Subcutaneous adipose tissue (tissue), 4 donors: ENCODE measurements around the gene CHMP2A. TPM values are rescaled to one million over a fixed set of nuclear protein-coding genes. Genes with fewer than 3 reads are reported as not detected.

Experiments used
- total RNA-seq, 4 donors: library from RNA; depleted of rRNA; stranded (reverse); fragments of >200 nt; gene quantifications; one replicate each; pipeline ENCODE4 v1.1.0, GENCODE V29; 2016
- TF ChIP-seq, protein P1 (sequence below): fragments of 450-650 bp; IDR thresholded peaks from one replicate; pipeline ENCODE4 v1.5.1; 2016; ENCODE audit warnings: low read depth, mild to moderate bottlenecking, control low read depth, antibody characterized with exemption, moderate library complexity

The CHMP2A gene
- total RNA-seq, 4 donors from 2014 or later = 96.8 to 133 (median 106) TPM

DNA sequence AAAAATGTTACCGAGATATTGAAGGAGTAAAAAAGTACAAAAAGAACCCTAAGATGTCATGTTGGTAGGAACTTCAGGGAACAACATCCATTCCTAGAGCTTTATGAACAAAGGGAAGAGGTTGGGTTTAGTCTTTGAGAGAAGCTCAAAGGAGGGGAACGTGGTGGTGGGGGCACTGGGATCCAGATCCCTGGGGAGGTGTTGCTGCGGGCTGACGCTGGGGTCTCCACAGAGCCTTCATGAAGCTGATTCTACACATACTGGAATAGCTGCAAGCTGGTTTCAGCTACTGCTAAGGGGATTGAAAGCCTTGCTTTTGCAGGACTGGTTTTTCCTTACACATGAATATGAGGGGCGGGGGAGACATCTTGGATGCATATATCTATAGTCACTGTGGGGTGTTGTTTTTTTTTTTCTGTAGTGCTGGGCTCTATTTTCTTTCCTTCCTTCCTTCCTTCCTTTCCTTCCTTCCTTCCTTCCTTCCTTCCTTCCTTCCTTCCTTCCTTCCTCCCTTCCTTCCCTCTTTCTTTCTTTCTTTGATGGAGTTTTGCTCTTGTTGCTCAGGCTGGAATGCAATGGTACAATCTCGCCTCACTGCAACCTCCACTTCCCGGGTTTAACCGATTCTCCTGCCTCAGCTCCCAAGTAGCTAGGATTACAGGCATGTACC lies 24.7 kb upstream of the CHMP2A start:
- TF ChIP-seq, protein P1, sequence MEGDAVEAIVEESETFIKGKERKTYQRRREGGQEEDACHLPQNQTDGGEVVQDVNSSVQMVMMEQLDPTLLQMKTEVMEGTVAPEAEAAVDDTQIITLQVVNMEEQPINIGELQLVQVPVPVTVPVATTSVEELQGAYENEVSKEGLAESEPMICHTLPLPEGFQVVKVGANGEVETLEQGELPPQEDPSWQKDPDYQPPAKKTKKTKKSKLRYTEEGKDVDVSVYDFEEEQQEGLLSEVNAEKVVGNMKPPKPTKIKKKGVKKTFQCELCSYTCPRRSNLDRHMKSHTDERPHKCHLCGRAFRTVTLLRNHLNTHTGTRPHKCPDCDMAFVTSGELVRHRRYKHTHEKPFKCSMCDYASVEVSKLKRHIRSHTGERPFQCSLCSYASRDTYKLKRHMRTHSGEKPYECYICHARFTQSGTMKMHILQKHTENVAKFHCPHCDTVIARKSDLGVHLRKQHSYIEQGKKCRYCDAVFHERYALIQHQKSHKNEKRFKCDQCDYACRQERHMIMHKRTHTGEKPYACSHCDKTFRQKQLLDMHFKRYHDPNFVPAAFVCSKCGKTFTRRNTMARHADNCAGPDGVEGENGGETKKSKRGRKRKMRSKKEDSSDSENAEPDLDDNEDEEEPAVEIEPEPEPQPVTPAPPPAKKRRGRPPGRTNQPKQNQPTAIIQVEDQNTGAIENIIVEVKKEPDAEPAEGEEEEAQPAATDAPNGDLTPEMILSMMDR = no peak

DNA sequence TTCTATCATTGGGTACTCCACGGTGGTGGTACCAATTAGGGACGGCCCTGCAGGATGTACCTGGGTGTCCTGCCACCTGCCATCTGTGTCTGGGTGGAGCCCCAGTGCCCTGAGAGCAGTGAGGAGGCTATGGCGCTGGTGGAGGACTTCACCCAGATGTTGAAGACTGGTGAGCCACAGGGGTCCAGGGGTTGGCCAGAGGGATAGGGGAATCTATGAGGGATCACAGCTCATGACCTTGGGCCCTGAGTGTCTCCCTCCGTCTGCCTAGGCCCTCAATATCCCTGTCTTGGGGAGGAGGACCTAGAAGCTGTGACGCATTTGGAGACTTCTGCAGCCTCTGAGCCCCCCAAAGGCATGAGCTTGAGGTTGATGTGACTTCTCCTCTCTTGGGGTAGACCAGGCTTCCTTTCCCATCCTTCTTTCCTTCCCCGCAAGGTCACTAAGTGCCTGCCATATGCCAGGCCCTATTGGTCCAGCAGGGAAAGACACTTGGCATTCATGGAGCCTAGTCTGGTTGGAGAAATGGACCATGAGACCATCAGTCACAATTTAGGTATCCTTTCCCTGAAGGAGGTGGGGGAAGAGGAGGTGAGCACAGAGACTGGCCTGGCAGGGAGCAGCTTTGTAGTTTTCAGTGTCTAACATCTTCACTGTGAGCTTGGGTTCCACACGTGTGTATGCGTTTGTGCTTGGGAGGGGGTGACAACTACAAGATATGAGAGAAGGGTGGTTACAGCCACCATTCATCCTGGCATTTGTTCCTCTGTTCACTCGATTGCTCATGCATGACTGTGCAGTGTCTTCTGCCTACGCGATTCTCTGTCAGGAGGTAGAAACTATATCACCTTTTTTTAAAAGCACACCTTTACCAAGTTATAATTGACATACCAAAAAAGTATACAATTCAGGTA lies 23.4 kb upstream of the CHMP2A start:
- TF ChIP-seq, protein P1 = no peak

DNA sequence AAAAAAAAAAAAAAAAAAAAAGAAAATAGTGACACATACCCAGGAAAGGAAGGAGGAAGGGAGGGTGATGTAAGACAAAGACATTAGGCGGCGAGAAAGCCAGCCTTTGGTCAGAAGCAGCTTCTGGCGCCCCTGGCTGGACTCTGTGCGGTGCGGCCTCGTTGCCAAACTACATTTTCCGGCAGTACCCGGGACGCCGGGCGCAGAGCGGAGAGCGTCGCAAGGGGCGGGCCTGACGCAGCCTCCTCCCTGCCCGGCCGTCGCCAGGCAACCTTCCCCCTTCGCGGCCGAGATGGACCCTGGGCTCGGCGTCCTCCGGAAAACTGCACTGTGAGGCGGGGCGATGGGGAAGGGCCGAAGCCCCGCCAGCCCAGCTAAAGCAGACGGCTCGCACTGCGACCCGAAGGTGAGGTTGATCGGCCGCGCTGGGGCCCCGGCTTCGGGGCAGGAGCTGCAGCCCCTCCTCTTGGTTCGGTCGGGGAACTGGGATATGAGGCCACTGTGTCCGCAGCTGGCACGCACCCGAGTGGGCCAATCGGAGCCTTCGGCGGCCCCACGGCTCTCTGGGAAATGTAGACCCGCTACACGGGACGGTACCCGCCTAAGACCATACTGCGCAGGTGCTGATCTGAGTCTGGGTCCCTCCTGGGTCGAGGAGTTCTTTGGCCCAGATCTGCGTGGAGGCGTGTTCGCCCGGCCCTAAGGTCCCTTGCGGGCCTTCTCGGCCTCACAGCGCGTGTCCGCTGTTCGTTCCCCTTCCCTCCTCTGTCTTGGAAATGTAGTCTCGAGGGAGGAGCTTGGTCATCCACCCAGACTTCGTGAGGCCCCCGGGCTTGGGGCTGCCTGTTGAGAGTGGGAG lies 20.5 kb upstream of the CHMP2A start:
- TF ChIP-seq, protein P1 = no peak

DNA sequence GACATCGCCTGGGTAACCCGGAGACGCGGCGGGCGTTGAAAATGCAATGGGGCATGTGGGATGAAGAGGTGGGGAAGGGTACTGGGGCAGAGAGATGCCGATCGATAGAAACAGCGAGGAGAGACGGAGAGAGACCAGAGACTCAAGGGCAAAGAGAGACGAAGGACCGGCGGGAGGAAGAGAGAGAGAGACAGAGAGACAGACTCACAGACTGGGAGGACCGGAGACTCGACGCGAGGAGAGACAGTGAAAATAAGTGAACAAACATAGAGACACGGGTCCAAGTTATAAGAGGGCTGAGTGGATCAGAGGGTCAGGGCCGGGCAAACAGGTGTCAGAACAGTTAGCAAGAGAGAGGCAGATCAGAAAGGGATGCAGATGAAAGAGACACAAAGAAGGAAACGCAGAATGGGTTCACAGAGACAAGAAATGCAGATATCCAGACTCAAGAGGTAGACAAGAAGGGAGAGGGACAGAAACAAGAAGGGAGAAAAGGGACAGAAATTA lies 18.8 kb upstream of the CHMP2A start:
- TF ChIP-seq, protein P1 = no peak

DNA sequence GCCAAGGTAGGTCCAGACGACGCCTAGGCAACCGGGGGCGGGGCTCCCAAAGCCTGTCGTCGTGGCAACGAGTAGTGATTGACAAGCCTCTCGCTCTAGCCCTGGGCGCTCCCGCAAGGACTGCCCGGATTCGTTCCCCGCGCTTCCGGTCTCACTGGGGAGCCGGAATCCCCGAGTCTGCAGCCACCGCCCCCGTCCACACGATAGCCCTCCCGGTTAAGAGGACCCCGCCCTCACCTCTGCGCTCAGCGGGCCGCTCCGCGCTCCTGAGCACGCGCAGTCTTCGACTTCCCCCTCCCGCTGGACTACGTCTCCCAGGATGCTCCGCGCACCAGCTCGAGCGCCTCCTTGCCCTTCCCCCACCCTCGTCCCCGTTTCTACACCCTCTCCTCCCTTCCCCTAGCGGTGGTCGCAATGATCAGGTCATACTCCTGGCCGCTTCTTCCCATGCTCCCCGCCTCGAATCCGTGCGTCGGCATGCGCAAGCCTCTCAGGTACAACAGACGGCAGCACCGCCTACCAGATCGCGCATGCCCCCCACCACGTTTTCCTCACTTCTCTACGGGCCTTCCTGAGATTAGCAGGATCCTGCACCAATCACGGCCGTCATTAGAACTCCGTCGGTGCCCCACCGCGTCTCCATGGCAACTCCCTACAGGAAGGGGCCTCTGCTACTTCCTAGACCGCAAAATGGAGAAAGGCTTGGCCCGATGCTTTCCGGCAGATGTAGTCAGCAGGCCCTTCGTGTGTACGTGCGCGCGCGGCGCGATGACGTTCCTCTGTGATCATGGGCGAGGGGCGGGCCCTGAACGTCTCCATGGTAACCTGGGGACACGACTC lies 18.1 kb upstream of the CHMP2A start, which contains the start of gene MZF1:
TSS of gene MZF1 (minus strand) at position 518 of the 840 bp plus-strand sequence. CDS start 1,946 bp downstream, outside the sequence.
- TF ChIP-seq, protein P1 = no peak

DNA sequence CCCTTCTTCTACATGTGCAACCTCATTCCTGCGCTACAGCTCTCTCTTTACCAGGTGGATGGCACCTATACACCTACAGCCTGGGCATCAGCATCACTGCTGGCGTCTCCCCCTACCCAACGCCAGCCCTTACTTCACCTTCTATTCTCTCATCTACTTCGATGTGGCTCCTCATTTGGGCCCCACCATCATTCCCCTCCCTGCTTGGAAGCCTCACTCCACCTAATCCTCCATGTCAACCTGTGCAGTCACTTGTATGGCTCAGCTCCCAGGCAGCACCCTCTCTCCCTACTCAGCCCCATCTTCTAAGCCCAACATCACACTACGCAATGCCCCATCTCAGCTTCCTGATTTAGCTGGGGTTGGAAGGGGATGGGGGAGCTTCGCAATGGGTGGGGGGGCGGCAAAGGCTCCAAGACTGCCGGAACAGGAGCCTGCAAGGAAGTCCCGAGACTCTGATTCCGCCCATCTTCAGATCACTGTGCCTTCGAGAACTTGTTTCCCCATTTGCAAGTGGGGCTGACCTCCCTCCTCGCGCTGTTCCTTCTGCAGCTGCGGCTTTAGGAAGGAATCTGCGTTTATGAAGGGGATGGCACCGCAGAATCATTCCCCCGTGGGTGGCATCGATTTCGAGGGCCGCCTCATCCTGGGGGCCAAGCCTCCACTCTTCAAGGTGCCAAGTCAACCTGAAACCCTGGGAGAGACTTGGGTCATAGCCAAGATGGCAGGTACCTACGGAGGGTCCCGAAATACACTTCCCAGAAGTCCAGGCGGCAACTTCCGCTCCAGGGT lies 17.3 kb upstream of the CHMP2A start:
- TF ChIP-seq, protein P1 = no peak
